NCI-H510A treated with DMSO at 0.1 percent for 48 hours (cell line): ENCODE data around the gene KCNJ1.

ENCODE experiments used
- DNase-seq: peaks from one replicate; lab custom pipeline; 2025; lab: John Stamatoyannopoulos, UW

KCNJ1 gene

DNA sequence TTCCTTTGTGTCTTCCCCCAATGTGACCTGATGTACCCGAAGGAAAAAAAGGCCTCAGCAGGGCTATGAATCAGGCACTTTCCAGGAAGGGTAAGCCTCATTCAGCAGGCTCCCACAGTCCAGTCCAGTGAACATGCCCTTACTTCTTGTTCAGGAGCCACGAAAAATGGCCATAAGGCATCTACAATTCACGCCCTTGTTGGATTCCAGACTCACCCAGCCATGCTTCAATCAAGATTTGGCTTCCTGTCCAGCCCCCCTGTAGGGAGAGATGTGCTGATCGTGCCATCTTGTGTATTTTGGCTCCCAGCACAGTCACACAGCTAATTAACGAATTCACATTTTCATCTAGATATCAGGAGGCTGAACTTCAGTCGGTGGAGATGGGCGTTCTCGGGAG is 14.1 kb upstream of the KCNJ1 start:
- no peak for DNase-seq

DNA sequence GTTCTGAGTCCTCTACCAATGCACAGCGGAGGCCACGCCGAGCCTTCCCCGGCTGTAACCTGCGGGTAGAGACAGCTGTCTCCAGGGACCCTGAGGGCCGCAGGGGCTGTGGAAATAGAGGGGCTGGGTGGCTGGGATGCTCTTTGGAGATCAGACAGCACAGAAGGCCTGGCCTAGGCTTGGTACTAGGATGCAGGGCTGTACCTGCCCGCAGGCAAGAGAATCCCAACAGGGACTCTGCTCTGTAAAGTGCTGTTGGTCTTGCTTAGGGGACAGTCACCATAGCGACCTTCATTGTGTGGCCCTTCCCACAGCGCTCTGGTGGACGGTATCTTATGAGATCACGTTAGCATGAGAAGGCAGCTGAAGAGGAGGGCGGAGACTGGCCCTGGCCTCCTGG is 12.7 kb upstream of the KCNJ1 start:
- no peak for DNase-seq

DNA sequence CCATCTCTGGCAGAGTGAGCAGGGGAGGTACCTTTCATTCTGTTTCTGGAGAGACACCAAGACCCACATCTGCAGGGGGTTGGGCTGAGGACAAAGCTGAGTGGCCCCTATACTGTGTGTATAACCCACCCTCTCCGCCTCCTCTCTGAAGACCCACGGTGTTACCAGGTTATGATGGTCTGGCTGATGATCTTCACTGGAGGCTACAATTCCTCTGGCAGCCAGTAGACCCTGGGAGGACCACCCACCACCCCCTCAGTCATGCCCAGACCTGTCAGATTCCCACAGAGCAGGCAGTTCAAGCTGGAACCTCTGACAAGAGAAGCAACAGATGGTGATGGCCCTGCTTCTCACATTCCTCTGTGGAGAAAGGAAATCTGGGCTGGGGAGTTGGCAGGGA is 11.4 kb upstream of the KCNJ1 start:
- DNase-seq, result no peak

DNA sequence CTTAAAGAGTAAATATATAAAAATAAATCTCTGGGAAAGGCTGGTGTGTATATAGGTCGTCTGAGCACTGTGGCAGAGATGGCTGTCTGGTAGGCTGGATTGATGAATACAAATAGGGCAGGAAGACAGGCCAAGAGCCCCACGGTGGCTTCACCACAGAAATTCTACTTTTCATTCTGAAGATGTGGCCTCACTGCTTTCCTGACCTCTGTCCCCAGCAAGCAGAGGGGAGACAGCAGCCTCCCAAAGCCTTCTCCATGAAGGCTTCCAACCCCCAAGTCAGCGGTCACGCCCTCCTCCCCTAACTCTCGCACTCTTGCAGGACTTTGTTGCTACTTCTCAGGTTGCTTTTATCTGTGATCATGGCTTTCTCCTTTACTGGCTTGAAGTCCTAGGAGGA is 10.6 kb upstream of the KCNJ1 start:
- no peak for DNase-seq

DNA sequence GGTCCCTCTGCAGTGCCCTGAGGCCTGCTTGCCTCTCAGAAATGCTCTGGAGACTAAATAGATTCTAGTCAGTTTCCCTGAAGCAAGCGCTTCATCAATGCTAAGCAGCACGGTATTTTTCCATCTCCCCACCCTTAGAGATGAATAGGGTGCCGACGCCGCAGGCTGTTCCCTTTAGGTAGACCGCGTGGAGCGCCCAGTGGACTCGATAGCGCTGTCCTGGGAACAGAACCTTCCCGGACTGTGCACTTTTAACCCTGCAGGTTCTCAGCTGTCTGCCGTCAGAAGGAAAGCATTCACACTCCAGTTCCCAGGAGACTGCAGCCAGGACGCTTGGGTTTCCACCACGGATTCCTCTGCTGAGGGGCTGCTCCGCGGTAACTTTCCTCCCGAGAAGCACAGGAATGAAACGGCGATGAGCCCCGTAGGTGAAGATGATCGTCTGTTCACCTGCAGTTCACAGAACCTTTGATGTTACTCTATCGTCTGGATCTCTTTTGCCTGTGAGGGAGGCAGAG is 9.1 kb upstream of the KCNJ1 start:
- DNase-seq, result no peak

DNA sequence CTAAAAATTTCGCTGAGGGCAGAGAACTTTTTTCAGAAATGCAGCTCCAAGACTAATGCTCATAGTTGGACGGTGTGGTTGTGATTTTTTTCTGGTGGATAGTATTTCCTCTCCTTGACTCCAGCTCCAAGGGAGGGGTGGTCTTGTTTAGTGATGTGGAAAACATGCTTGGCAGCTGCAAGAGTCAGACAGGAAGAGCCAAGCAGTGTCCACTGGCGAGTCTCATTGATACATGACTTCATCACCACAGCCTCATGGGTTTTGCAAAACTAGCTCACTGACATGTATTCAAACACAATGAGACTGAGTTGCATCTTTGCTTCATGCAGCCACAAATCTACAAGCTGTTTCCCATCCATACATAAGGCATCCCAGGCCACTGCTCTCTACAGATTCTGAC is 7.3 kb upstream of the KCNJ1 start:
- DNase-seq, result no peak

DNA sequence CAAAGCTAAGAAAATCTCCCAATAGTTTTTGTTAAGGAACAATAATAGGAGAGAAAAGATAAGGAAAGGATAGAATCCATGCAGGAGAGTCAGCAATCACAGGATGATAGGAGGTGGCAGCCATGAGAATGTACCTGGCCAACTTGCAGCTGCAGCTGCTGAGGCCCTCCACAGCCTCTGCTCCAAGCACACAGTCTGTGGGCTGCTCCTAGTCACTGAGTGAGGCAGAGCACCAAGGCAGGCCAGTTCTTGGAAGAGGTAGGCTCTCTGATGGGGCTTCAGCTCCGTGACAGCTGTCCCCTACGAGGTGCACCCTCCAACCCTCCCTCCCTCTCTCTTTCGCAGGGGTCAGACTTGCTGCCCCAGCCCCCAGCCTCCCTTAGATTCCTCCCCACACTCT is 5.5 kb upstream of the KCNJ1 start:
- DNase-seq, result no peak

DNA sequence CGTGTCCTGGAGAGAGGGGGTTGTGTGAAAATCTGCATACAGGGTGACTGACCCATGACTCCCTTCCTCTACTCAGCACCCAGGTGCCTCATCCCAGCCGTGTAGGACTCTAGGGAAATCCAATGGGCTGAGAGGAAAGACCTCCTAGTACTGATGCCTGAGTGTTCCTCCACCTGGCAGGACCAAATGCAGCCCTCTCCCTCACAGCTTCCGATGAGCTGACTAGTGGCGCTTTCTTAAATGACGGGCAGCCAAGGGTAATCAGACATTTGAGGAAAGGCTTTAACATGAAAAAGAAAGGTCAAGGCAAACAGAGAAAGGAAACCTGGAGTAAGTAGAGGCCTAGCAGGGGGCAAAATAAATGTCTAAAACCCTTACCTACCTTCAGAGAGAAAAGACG is 5.0 kb upstream of the KCNJ1 start:
- no peak for DNase-seq

DNA sequence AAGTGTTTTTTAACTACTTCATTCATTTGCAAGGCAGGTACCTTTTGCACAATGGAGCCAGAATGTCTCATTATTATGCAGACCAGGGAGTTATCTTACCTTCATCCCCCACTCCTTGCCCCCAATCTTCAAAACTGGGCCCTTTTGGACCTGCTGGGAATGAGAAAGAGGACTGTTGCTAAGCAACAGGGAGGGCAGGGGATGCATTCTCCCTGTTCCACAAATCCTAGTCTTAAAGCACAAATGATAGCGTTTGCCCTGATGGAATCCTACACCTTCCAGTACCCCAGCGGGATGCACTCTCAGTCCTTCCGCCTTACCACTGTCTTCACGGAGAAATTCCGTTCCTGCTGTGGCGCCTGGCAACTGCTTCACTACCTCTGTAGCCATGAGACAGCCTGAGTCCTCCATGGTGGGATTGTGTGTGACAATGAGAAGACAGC is 4.1 kb upstream of the KCNJ1 start:
- DNase-seq, result no peak

DNA sequence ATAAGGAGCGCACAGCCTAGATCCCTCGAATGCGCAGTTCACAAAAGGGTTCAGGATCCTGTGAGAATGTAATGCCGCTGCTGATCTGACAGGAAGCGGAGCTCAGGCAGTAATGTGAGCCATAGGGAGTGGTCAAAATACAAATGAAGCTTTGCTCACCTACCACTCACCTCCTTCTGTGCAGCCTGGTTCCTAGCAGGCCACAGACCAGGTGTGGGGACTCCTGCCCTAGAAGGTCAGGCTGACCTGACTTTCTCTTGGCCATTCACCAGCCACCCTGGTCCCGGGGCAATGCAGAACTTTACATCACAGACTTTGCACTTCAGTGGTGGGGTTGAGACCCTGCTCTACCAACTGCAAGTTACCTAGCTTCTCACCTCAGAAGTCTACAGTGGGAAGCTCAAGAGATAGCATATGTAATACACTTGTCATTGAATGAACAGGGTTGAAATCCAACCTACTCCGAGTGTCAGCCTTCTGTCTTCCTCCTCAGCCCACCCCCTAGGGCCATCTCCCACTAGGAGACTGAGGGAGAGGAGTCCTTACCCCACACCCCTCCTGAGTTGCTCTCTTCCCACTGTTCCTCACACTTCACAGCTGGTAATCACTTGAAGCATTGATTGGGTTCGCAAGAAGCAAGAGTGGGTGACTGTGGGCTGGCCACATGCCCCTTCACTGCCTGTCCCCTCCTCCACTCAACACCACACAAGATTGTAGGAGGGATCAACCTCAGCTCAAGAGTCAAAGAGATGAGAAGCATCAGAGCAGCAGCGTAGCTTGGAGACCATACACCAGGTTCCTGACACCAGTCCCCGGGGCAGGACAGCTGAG is 2.0 kb upstream of the KCNJ1 start:
- no peak for DNase-seq

DNA sequence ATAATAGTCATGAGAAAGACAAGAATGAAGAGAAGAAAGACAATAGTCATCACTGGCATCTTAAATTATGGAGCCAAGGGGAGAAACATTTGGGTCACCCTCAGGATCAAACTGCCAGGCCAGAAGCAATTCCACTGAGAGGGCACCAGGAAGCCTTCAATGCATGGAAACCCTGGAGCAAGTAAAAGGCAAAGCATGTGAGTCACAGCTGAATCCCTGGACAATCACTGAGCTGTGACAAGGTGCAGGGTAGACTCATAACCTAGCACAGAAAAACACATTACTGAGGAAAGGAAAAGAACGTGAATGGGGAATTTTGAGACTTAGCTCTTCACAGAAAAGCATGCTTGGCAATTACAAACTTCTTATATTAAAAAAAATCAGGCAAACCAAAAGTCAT is 1.6 kb downstream of the KCNJ1 start:
- no peak for DNase-seq

DNA sequence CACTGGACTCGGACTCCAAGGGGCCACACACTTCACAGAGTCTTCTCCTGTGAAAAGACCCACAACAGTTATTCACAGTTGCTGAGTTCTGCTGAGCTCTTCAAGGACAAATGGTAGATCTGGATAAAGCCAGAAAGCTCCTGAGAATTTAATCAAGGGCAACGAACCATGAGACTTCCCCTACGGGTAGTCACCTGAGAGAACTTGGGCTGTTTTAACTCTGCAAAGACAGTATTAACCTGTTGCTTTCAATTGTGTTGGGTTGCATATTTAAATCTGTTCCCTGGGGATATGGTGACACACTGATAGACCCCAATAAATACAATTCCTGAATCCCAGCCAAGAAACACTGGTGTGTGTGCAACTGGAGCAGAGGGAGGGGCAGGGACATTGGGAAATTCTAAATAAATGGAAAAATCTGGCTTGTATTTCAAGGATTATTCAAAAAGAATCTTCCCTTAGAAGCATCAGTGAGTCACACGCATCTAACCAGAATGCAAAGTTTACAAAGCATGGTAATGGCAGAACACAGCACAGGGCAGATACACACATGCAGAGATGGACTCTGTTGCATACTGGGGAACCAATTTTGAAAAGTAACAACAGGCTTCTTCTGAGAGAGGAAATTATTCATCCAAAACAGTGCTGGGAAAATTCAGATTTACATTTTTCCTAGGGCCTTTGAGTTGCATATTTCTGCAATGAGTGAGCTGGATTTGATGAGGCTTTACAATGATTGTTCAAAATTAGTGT is 4.0 kb downstream of the KCNJ1 start:
- DNase-seq, result no peak

DNA sequence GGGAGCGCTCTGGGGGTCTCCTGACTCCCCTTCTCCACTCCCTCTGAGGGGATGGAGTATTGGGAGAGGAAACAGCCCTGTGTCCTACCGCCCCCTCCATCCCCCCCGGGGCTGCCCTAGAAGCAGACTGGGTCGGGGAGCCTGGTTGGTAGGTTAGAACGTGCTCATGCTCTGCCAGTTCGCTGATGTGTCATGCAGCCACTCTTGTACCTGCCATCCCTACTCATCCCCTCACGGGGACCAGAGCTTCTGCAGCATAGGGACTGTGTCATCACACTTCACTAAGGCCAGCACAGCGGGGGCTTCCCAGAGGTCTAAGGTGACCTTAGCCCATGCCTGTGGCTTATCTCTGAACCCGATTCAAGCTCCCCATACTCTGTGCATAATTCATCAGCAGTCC is 4.7 kb downstream of the KCNJ1 start:
- DNase-seq, result no peak

DNA sequence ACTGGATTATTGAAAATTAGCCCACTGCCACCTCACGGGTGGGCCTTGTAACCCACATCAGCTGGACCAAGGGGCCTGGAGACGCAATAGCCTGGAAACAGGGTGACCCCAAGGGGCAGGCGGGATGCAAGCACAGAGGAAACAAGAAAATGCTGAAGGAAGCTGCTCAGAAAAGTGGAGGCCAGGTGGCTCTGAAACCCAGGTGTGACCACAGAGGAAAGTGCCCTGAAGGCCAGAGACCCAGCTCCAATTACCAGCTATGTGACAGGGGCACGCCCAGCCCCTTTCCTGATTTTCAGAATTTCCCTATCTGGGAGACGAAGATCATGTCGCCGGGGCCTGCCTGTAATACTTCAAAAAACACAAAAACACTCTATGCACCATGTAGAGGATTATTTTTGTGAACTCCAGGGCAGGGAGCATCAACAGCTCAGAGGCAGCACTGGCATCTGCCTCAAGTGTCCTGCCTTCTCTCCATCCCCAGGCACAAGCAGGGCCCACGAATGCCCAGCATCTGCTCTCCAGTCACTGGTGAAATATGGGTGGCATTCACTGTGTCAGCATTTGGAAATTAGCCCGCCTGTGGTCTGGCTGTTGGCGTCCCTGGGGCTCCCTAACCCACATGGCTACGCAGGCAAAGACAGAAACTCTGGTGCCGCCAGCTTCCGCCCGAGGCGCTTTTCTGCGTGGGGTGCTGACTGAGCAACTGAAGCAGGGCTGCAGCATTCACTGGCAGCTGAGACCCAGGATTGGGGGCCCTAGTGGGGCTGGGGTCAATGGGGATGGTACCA is 6.3 kb downstream of the KCNJ1 start:
- DNase-seq, result no peak

DNA sequence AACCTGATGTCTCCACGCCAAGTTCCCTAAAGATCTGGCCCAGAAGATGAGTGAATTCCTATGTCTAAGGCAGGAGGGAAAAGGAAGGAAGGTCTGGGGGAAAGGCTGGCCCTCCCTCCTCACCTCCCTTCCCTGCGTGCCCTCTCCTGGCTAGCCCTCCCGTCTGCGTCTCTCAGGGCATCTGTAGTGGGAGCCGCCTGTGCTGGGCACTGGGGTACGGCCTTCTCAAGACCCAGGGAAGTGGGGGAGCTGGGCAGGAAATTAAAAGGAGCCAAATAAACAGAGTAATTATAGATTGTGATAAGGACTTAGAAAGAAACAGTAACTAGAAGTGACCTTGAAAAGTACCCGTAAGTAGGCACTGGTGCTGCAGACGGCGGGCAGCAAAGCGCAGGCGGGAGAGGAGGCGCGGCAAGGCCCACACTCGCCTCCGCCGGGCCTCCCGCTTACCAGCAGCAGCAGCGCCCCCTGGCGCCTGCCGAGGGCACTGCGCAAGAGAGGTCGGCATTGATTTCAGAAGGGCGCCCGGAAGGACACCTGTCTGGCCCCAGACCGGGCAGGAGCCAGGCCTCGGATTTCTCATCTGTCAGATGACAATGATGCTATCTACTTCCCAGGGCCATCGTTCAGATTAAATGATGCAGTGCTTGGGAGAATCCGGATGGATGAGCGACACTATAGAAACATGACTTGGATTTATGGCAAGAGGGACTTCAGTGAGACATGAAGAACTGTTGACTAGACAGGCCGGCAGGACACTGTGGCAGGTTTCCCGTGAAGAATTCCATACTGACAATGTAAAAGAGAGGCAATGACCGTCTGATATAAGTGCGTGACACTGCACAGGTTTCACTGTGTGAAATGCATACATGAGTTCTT is 7.3 kb downstream of the KCNJ1 start:
- no peak for DNase-seq

DNA sequence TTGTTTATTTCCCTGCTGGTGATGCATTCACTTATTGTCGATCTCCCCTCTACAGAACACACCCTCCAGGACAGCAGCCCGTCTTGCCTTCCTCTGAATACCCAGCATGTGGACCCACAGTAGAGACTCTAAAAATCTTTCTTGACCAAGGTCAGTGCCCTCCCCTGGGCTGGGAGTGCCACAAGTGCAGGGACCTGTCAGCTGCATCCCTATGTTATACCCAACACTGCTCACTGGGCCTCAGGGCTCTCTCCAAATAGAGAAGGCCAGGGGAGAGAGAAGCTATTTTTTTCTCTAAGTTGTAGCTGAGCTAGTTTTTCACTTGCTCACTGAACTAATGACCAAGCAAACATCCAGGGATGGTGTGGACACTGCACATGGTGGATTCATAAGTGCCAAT is 9.8 kb downstream of the KCNJ1 start:
- DNase-seq, result no peak

DNA sequence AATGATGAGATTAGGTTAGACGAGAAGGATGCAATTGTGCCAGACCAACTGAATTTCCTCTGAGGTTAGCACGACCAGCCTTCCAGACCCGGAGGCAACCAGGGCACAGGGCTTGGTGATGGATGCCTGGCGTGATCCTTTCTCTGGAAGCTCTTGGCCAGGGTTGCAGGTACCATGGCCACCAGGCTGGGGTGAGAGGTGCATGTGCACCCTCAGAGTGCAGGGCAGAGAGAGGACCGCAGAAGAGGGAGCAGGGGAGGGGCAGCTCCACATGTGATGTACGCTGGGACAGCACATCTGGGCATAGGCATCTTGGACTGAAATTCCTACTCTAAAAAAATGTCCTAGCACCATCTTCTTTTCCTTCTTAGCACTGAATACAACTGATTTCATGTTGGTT is 10.9 kb downstream of the KCNJ1 start:
- no peak for DNase-seq

DNA sequence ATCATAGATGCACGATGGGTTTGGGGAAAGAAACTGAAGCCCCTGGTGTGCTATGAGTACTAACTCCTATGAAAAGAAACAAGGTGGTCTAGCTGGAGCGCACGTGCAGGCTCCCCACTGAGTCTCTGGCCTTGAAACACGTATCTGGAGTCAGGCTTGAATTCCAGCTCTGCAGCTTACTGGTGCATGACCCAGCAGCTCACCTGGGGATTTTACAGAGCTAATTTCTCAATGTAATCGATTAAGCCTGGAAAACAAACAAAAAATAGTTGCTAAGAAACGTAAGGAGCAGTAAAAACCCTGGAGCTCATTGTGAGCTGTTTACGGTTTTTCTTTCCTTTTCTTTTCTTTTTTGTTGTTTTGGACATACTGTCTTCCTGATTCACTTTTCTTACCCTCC is 12.3 kb downstream of the KCNJ1 start:
- no peak for DNase-seq

DNA sequence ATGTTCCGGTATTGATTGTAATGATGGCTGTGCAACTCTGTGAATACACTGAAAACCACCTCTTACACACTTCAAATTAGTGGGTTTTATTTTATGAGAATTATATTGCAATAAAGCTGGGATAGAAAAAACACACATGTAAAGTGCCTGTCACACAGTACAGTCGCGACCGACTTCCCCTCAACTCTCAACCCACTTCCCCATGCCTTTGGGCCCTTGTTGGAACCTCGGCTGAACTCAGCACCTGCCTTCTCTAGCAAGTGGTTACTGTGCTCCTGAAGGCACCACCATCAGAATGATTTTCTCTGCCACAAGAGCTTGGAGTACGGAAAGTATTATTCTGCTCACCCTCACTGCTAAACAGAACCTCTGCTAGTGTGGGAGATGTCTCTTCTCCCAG is 13.5 kb downstream of the KCNJ1 start:
- no peak for DNase-seq

DNA sequence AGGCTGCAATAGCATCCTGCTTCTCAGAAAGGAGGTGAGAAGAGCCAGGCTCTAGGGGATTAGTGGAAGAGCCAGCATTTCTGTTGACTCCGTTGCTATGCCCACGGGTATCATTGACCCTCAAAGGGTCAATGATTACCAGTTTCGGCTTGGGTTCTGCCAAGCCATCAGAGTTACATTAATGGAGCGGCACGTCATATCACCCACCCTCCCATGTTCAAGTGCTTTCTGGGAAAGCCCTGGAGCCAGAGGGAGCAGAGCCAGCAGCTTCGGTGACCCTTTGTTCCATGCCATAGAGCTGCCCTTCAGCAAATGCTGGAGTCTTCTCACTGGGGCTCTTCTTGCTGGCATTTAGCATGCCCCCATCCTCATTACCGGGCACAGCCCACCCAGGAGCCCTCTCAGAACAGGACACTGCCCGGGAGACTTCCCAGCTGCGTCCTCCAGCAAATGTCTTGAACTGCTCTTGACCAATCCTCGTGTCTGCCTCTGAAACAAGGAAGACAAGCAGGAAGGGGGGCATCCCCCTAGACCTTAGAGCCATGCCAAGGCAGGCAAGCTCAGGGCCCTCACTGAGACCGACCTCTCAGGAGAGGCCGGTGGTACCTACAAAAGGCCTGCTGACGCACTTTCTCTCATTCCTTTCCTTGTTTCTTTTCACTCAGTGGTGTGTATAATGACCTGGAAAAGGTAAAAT is 14.6 kb downstream of the KCNJ1 start:
- no peak for DNase-seq
